GM12878 (cell line): Measurements from ENCODE around the gene NRN1L. TPM values are rescaled to one million over a fixed set of nuclear protein-coding genes. Genes with fewer than 3 reads are reported as not detected.

ENCODE experiments used
- CBX3 ChIP-seq: fragments of 200-600 bp; sonication (generic); IDR thresholded peaks from 2 replicates; pipeline ENCODE4 v1.6.1; 2016; ENCODE audit warnings: low read depth, borderline replicate concordance
- CEBPB ChIP-seq, 2 experiments: fragments of 150-350 bp in 1 of 2; IDR thresholded peaks; 2 replicates each; pipeline ENCODE4 v1.6.1; 2012 to 2014; ENCODE audit warnings: low read depth in 2 of 2, low read length in 2 of 2, borderline replicate concordance in 1 of 2, inconsistent platforms in 1 of 2
- CHD2 ChIP-seq: IDR thresholded peaks from 2 replicates; pipeline ENCODE4 v1.6.1; 2011; ENCODE audit warnings: low read depth, low read length, improper control_type of control experiment, borderline replicate concordance
- E4F1 ChIP-seq: fragments of 450-650 bp; IDR thresholded peaks from 2 replicates; pipeline ENCODE4 v1.6.1; 2018; ENCODE audit warnings: borderline replicate concordance, mild to moderate bottlenecking; ENCODE audit not compliant: partially characterized antibody
- EGR1 ChIP-seq, 2 experiments: IDR thresholded peaks; 1 replicate in 1 of 2; 2 replicates in 1 of 2; pipeline ENCODE4 v1.6.1; 2011 to 2012; ENCODE audit warnings: low read depth in 2 of 2, low read length in 2 of 2, borderline replicate concordance in 1 of 2, mild to moderate bottlenecking in 1 of 2, moderate library complexity in 1 of 2
- ELK1 ChIP-seq: IDR thresholded peaks from 2 replicates; pipeline ENCODE4 v1.6.1; 2012; ENCODE audit warnings: low read depth, low read length, improper control_type of control experiment
- EP300 ChIP-seq, 2 experiments: fragments of 150-350 bp in 1 of 2; IDR thresholded peaks; 2 replicates each; pipeline ENCODE4 v1.6.1; 2011 to 2012; ENCODE audit warnings: low read depth in 2 of 2, low read length in 2 of 2, borderline replicate concordance in 1 of 2, improper control_type of control experiment in 1 of 2, inconsistent platforms in 1 of 2; ENCODE audit not compliant: control insufficient read depth in 1 of 2
- HCFC1 ChIP-seq: fragments of 150-350 bp; IDR thresholded peaks from 2 replicates; pipeline ENCODE4 v1.6.1; 2014; ENCODE audit warnings: low read length
- JUNB ChIP-seq: IDR thresholded peaks from 2 replicates; pipeline ENCODE4 v1.6.1; 2016; ENCODE audit warnings: antibody characterized with exemption, mild to moderate bottlenecking
- NBN ChIP-seq: fragments of 450-650 bp; IDR thresholded peaks from 2 replicates; pipeline ENCODE4 v1.6.1; 2016
- PAX5 ChIP-seq: IDR thresholded peaks from 2 replicates; pipeline ENCODE4 v1.6.1; 2011; ENCODE audit warnings: low read depth, low read length, borderline replicate concordance
- RAD21 ChIP-seq: IDR thresholded peaks from 2 replicates; pipeline ENCODE4 v1.6.1; 2011; ENCODE audit warnings: mild to moderate bottlenecking, low read depth, low read length, moderate library complexity; ENCODE audit not compliant: insufficient read depth
- REST ChIP-seq: IDR thresholded peaks from 2 replicates; pipeline ENCODE4 v1.6.1; 2012; ENCODE audit warnings: mild to moderate bottlenecking, low read depth, low read length
- RUNX3 ChIP-seq: IDR thresholded peaks from 2 replicates; pipeline ENCODE4 v1.6.1; 2012; ENCODE audit warnings: low read length, inconsistent platforms
- SREBF2 ChIP-seq: IDR thresholded peaks from 2 replicates; pipeline ENCODE4 v1.6.1; 2012; ENCODE audit warnings: mild to moderate bottlenecking, low read length
- SUPT20H ChIP-seq: IDR thresholded peaks from 2 replicates; pipeline ENCODE4 v1.6.1; 2011; ENCODE audit warnings: low read depth, mild to moderate bottlenecking, low read length, moderate library complexity, borderline replicate concordance; ENCODE audit not compliant: control insufficient read depth
- SUZ12 ChIP-seq: fragments of 200-600 bp; sonication (generic); IDR thresholded peaks from one replicate; pipeline ENCODE4 v1.6.1; 2018; ENCODE audit warnings: antibody characterized with exemption, mild to moderate bottlenecking; ENCODE audit not compliant: unreplicated experiment
- polyA plus RNA-seq, 11 experiments: library from polyadenylated mRNA; depleted of rRNA in 4 of 11; unstranded in 6 of 11; stranded (reverse) in 5 of 11; fragments of >200 nt; fragmentation: Nextera tagmentation in 4 of 11; fragmentation: Illumina TruSeq in 1 of 11; extraction: Ambion mirVana in 4 of 11; extraction: Trizol in 1 of 11; gene quantifications; 1 replicate in 1 of 11; 2 replicates in 10 of 11; pipeline versions ENCODE4 v1.2.1 to v1.2.3, GENCODE V29; 2011 to 2016; ENCODE audit warnings: inconsistent platforms in 2 of 11, missing spikeins in 2 of 11, low read depth in 1 of 11
- total RNA-seq, 4 experiments: library from RNA; depleted of rRNA in 3 of 4; stranded (reverse); fragments of >200 nt in 3 of 4; fragmentation: Illumina TruSeq in 1 of 4; extraction: Trizol in 1 of 4; gene quantifications; 2 replicates each; pipeline versions ENCODE4 v1.2.1 to v1.2.3, GENCODE V29; 2013 to 2021
- TF ChIP-seq, protein P1 (sequence below): fragments of 150-350 bp; IDR thresholded peaks from 2 replicates; pipeline ENCODE4 v1.6.1; 2014; ENCODE audit warnings: mild to moderate bottlenecking, low read depth, low read length

The NRN1L gene
- total and polyA plus RNA-seq, 10 of the 15 experiments (the other 5 are each of a cell fraction or from before 2014, with no cell fraction given): 0.11 to 0.99 (median 0.28) TPM; not detected in 3

DNA sequence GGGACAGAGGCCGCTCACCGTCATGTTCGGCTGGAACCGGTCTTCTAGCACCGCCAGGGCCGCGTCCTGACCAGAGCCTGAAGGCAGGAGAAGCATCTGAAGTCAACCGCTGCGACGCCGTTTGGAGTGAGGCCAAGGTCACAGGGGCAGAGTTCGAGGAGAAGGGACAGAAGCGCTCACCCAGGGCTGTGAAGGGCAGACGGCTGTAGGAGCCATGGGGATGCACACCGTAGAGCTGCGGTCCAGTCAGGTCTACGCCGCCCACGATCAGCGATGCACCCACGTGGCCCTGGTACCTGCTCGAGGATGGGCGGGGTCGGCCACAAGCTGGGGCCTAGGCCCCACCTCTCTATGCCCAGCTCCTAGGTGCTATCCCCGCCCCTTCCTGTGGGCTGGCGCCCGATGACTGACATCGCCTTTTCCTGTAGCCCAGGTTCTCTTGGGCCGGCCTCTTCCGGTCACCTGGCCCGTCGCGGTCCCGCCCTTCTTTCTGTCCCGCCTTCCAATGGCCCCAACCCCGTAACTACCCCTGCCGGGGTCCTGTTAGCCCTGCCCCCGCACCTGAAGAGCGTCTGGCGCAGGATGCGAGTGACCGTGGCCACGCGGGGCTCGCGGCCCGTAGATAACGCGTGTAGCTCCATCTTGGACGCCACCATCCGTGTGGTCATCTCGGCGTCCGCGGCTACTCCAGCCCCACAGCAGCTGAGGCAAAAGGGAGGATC is 50.9 kb downstream of the NRN1L start (continued):
- TF ChIP-seq ELK1 (no peak), CHD2 (peak; percentile 65; the same call in 1 of the 2 replicates), RUNX3 (peak; percentile 40; the same call in 1 of the 2 replicates), E4F1 (peak; percentile 62), SREBF2 (no peak), HCFC1 (peak; percentile 37; the same call in 1 of the 2 replicates), EP300 (IDR thresholded peaks at IDR 0.05; ENCODE audit: borderline replicate concordance in 1 of 2, control insufficient read depth in 1 of 2, low read depth in 2 of 2, low read length in 2 of 2) (no peak), SUPT20H (no peak), JUNB (no peak), CBX3 (no peak), CEBPB (IDR thresholded peaks at IDR 0.05; ENCODE audit: borderline replicate concordance in 1 of 2, low read depth in 2 of 2, low read length in 2 of 2) (no peak), PAX5 (peak; percentile 7; the same call in 1 of the 2 replicates), SUZ12 (no peak), NBN (no peak), REST (no peak), RAD21 (no peak), EGR1 (IDR thresholded peaks at IDR 0.05; ENCODE audit: borderline replicate concordance in 1 of 2, low read depth in 2 of 2, low read length in 2 of 2) (peak; percentile 41 to 64; a peak in 2 of 3 replicates)
- TF ChIP-seq, protein P1, sequence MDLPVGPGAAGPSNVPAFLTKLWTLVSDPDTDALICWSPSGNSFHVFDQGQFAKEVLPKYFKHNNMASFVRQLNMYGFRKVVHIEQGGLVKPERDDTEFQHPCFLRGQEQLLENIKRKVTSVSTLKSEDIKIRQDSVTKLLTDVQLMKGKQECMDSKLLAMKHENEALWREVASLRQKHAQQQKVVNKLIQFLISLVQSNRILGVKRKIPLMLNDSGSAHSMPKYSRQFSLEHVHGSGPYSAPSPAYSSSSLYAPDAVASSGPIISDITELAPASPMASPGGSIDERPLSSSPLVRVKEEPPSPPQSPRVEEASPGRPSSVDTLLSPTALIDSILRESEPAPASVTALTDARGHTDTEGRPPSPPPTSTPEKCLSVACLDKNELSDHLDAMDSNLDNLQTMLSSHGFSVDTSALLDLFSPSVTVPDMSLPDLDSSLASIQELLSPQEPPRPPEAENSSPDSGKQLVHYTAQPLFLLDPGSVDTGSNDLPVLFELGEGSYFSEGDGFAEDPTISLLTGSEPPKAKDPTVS: no peak
